Stimulated activated naive CD8-positive, alpha-beta T cell treated with anti-CD3 and anti-CD28 coated beads, Interleukin-15, amount 100 ng/mL, for 72 hours (primary cell): Measurements from ENCODE around the gene TSSK2.
A peak's percentile ranks its signal among the peaks of the same experiment; 100 is the strongest.
"Not testable (repeated sequence)": the region's sequence is repeated elsewhere in the genome, so short reads cannot be mapped to it uniquely, and the experiment has no call there.

ENCODE experiments used
- ATAC-seq: fragments of 150-1000 bp; cut with Tn5 transposase; 2 replicates; pipeline ENCODE4 v1.10.0; 2021; ENCODE audit warnings: mild to moderate bottlenecking, moderate library complexity
- DNase-seq, 2 donors: peaks; one replicate each; pipeline ENCODE4 v3.0.0; 2021 to 2022
- H3K27ac Mint-ChIP-seq, 2 donors: one replicate each; pipeline ENCODE4 v1.8.0; 2022; ENCODE audit warnings: mild to moderate bottlenecking in 2 of 2, mixed read lengths in 2 of 2, moderate library complexity in 2 of 2
- H3K27me3 Mint-ChIP-seq: one replicate; pipeline ENCODE4 v1.8.0; 2022; ENCODE audit warnings: mixed read lengths
- H3K4me1 Mint-ChIP-seq: one replicate; pipeline ENCODE4 v1.8.0; 2022; ENCODE audit warnings: mild to moderate bottlenecking, mixed read lengths
- H3K4me3 Mint-ChIP-seq, 2 donors: one replicate each; pipeline ENCODE4 v1.8.0; 2022; ENCODE audit warnings: mild to moderate bottlenecking in 2 of 2, mixed read lengths in 2 of 2, moderate library complexity in 1 of 2
- H3K9me3 Mint-ChIP-seq, 2 donors: one replicate each; pipeline ENCODE4 v1.8.0; 2022; ENCODE audit warnings: mixed read lengths in 2 of 2

Gene TSSK2

GRCh38 chr22:19130959-19131684 is at the start of gene TSSK2:
Gene TSSK2 (plus strand): TSS chr22:19131308. CDS start chr22:19131400, 92 bp downstream.
- Mint-ChIP-seq H3K9me3 (no peaks in the 10 kb centered on the region), H3K4me1 (no peaks in the 10 kb centered on the region), H3K27me3 (no peaks in the 10 kb centered on the region), H3K4me3 (no peak within 1 kb of the TSS), H3K27ac (no peak within 1 kb of the TSS)
- no peak for DNase-seq
- no peak for ATAC-seq

GRCh38 chr22:19081351-19081750 is 49.8 kb upstream of the TSSK2 start:
- ATAC-seq (no peak), DNase-seq (no peak)
- Mint-ChIP-seq H3K4me3 (no peak overlapping the region), H3K4me1 (peaks cover 16% of the 10 kb centered on the region), H3K27ac (no peak overlapping the region), H3K27me3 (no peaks in the 10 kb centered on the region), H3K9me3 (no peaks in the 10 kb centered on the region)

- no peak for DNase-seq
- Mint-ChIP-seq H3K27me3 (no peaks in the 10 kb centered on the region), H3K4me3 (no peak overlapping the region)
These were observed 49.0 kb upstream of the TSSK2 start for GRCh38 chr22:19082101-19082500.

GRCh38 chr22:19082793-19083192 is 48.3 kb upstream of the TSSK2 start:
- Mint-ChIP-seq H3K27ac (no peak overlapping the region), H3K4me1 (peaks cover 20% of the 10 kb centered on the region), H3K4me3 (no peak overlapping the region), H3K9me3 (no peaks in the 10 kb centered on the region), H3K27me3 (no peaks in the 10 kb centered on the region)
- DNase-seq (no peak), ATAC-seq (no peak)

More at GRCh38 chr22:19082101-19082500, 49.0 kb upstream of the TSSK2 start:
- no peak for ATAC-seq
- Mint-ChIP-seq H3K4me1 (peaks cover 20% of the 10 kb centered on the region), H3K9me3 (no peaks in the 10 kb centered on the region), H3K27ac (no peak overlapping the region)

GRCh38 chr22:19084126-19084525 is 47.0 kb upstream of the TSSK2 start:
- not testable (repeated sequence) for ATAC-seq, DNase-seq, H3K9me3 Mint-ChIP-seq, H3K27me3 Mint-ChIP-seq, H3K4me3 Mint-ChIP-seq
- peaks cover 20% of the 10 kb centered on the region for H3K4me1 Mint-ChIP-seq
- peak overlapping the region in 1 of 2 donors; percentile 76 for H3K27ac Mint-ChIP-seq

GRCh38 chr22:19084586-19084985 is 46.5 kb upstream of the TSSK2 start:
- H3K27me3 Mint-ChIP-seq, DNase-seq, H3K4me3 Mint-ChIP-seq, H3K9me3 Mint-ChIP-seq, ATAC-seq: not testable (repeated sequence)
- H3K4me1 Mint-ChIP-seq = peaks cover 20% of the 10 kb centered on the region
- peak overlapping the region in 1 of 2 donors; percentile 13 for H3K27ac Mint-ChIP-seq

- DNase-seq (no peak), ATAC-seq (no peak)
- Mint-ChIP-seq H3K4me3 (no peak overlapping the region), H3K27me3 (no peaks in the 10 kb centered on the region), H3K4me1 (peaks cover 20% of the 10 kb centered on the region), H3K9me3 (no peaks in the 10 kb centered on the region), H3K27ac (peak overlapping the region in 1 of 2 donors; percentile 37)
These were observed 45.8 kb upstream of the TSSK2 start for GRCh38 chr22:19085233-19085718.

GRCh38 chr22:19086417-19086816 is 44.7 kb upstream of the TSSK2 start:
- no peak overlapping the region for H3K4me3 Mint-ChIP-seq
- DNase-seq (no peak), ATAC-seq (no peak)
- no peak overlapping the region for H3K27ac Mint-ChIP-seq
- no peaks in the 10 kb centered on the region for H3K9me3 Mint-ChIP-seq
- peaks cover 14% of the 10 kb centered on the region for H3K4me1 Mint-ChIP-seq
- H3K27me3 Mint-ChIP-seq = no peaks in the 10 kb centered on the region

GRCh38 chr22:19086896-19087295 is 44.2 kb upstream of the TSSK2 start:
- ATAC-seq (no peak), DNase-seq (no peak)
- H3K27me3 Mint-ChIP-seq = no peaks in the 10 kb centered on the region
- no peak overlapping the region for H3K4me3 Mint-ChIP-seq
- peaks cover 14% of the 10 kb centered on the region for H3K4me1 Mint-ChIP-seq
- no peak overlapping the region for H3K27ac Mint-ChIP-seq
- H3K9me3 Mint-ChIP-seq = no peaks in the 10 kb centered on the region

- ATAC-seq = no peak
- Mint-ChIP-seq H3K27me3 (no peaks in the 10 kb centered on the region), H3K9me3 (no peaks in the 10 kb centered on the region), H3K4me1 (peaks cover 14% of the 10 kb centered on the region), H3K4me3 (no peak overlapping the region), H3K27ac (no peak overlapping the region)
- DNase-seq = no peak
These were observed 42.1 kb upstream of the TSSK2 start for GRCh38 chr22:19088866-19089595.

GRCh38 chr22:19090183-19090582 is 40.9 kb upstream of the TSSK2 start:
- Mint-ChIP-seq H3K9me3 (no peaks in the 10 kb centered on the region), H3K27ac (no peak overlapping the region), H3K4me1 (peaks cover 14% of the 10 kb centered on the region), H3K4me3 (no peak overlapping the region), H3K27me3 (no peaks in the 10 kb centered on the region)
- ATAC-seq = no peak
- DNase-seq = no peak

- DNase-seq = no peak
- Mint-ChIP-seq H3K27ac (no peak overlapping the region), H3K4me3 (no peak overlapping the region), H3K9me3 (no peaks in the 10 kb centered on the region), H3K27me3 (no peaks in the 10 kb centered on the region), H3K4me1 (peaks cover 10% of the 10 kb centered on the region)
- no peak for ATAC-seq
These were observed 40.5 kb upstream of the TSSK2 start for GRCh38 chr22:19090586-19091127.

- Mint-ChIP-seq H3K27ac (no peak overlapping the region), H3K4me1 (peaks cover 4% of the 10 kb centered on the region), H3K4me3 (no peak overlapping the region), H3K27me3 (no peaks in the 10 kb centered on the region), H3K9me3 (no peaks in the 10 kb centered on the region)
- no peak for DNase-seq
- no peak for ATAC-seq
These were observed 38.4 kb upstream of the TSSK2 start for GRCh38 chr22:19092725-19093124.

- DNase-seq (no peak), ATAC-seq (no peak)
- Mint-ChIP-seq H3K4me3 (no peak overlapping the region), H3K27ac (no peak overlapping the region), H3K4me1 (peaks cover 20% of the 10 kb centered on the region), H3K9me3 (no peaks in the 10 kb centered on the region), H3K27me3 (no peaks in the 10 kb centered on the region)
These were observed 36.6 kb upstream of the TSSK2 start for GRCh38 chr22:19094393-19094997.

- no peak overlapping the region for H3K4me3 Mint-ChIP-seq
- H3K27ac Mint-ChIP-seq = no peak overlapping the region
- ATAC-seq (no peak), DNase-seq (no peak)
- H3K27me3 Mint-ChIP-seq = no peaks in the 10 kb centered on the region
- H3K9me3 Mint-ChIP-seq = no peaks in the 10 kb centered on the region
- H3K4me1 Mint-ChIP-seq = peaks cover 22% of the 10 kb centered on the region
These were observed 34.6 kb upstream of the TSSK2 start for GRCh38 chr22:19096555-19096954.

GRCh38 chr22:19097518-19097917 is 33.6 kb upstream of the TSSK2 start:
- Mint-ChIP-seq H3K4me1 (peaks cover 22% of the 10 kb centered on the region), H3K4me3 (no peak overlapping the region), H3K27ac (peak overlapping the region in 1 of 2 donors; percentile 81), H3K9me3 (no peaks in the 10 kb centered on the region), H3K27me3 (no peaks in the 10 kb centered on the region)
- ATAC-seq (no peak), DNase-seq (no peak)
